HG02840 (cell line): ENCODE results near the gene GNPTG.

Source experiments
- ATAC-seq: cut with Tn5 transposase; IDR thresholded peaks from one replicate; pipeline ENCODE4 v1.9.1; 2021; ENCODE audit warnings: mild to moderate bottlenecking, moderate library complexity, moderate number of reproducible peaks; ENCODE audit not compliant: unreplicated experiment, low FRiP score

Gene GNPTG

GRCh38 chr16:1366060-1366711 lies 14.5 kb downstream of the GNPTG start:
- ATAC-seq = no peak

GRCh38 chr16:1366712-1367299 lies 15.1 kb downstream of the GNPTG start:
- ATAC-seq = no peak

GRCh38 chr16:1367486-1368174 lies 15.9 kb downstream of the GNPTG start:
- no peak for ATAC-seq

- ATAC-seq = no peak
Measured at GRCh38 chr16:1371054-1371978, 19.6 kb downstream of the GNPTG start.

- ATAC-seq = no peak
Measured at GRCh38 chr16:1372292-1372950, 20.7 kb downstream of the GNPTG start.

GRCh38 chr16:1374418-1375297 lies 22.9 kb downstream of the GNPTG start:
- ATAC-seq = no peak

- ATAC-seq = no peak
Measured at GRCh38 chr16:1375298-1375640, 23.5 kb downstream of the GNPTG start.

GRCh38 chr16:1375741-1376410 lies 24.1 kb downstream of the GNPTG start:
- ATAC-seq = no peak

GRCh38 chr16:1377406-1378010 lies 25.8 kb downstream of the GNPTG start:
- ATAC-seq = no peak

GRCh38 chr16:1378087-1378803 lies 26.5 kb downstream of the GNPTG start:
- ATAC-seq = no peak

- ATAC-seq = peak; percentile 30
Measured at GRCh38 chr16:1378804-1379303, 27.1 kb downstream of the GNPTG start.

GRCh38 chr16:1379304-1380076 lies 27.8 kb downstream of the GNPTG start:
- peak; percentile 50 for ATAC-seq

GRCh38 chr16:1380195-1380594 lies 28.5 kb downstream of the GNPTG start:
- no peak for ATAC-seq

- no peak for ATAC-seq
Measured at GRCh38 chr16:1381612-1382406, 30.1 kb downstream of the GNPTG start.

- ATAC-seq = no peak
Measured at GRCh38 chr16:1383556-1383955, 31.8 kb downstream of the GNPTG start.

- no peak for ATAC-seq
Measured at GRCh38 chr16:1385232-1385631, 33.5 kb downstream of the GNPTG start.
